NCI-H1092 (cell line): Measurements from ENCODE around the gene GCNT1.
"Not testable (repeated sequence)": the region's sequence is repeated elsewhere in the genome, so short reads cannot be mapped to it uniquely, and the experiment has no call there.

Experiments used
- DNase-seq: peaks from one replicate; lab custom pipeline; 2025; lab: John Stamatoyannopoulos, UW

The GCNT1 gene

DNA sequence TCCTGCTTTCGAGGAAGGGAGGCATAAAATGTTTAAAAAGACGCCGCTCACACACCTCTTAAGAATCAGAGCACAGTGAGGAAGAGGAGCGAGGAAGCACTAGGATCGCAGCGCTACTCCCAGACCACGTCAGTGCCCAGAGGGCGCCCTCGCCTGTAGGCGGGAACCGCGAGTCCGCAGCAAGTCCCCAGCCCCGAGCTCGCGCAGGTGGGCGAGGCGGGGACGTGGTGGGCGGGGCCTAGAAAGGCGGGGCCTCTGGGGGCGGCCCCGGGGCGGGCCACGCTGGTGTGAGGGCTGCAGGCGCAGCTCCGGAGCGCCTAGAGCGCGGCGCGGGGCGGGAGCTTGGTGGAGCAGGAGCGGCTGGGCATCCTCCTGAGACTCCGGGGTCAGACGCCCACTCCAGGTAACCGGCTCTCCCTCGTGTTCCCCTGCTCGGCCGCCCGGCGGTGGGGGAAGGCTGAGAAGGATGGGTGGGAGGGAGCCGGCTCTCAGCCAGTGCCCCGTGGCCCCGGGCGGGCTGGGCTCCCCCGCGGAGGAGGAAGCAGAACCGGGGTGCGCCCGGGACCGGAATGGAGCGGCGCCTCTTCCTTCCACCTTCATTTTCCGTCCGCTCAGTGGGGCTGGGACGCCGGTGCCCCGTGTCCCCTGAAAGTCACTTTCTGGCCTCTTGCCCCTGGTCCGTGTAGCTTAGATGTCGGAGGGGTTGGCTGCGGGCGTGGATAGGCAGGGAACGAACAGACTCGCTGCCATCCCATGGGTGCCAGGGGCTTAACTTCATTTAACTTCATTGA is at the start of gene GCNT1:
GCNT1 (plus strand) TSS at position 280 of the 791 bp plus-strand sequence. CDS start 43,200 bp downstream, outside the sequence.
- DNase-seq = peak; percentile 92

DNA sequence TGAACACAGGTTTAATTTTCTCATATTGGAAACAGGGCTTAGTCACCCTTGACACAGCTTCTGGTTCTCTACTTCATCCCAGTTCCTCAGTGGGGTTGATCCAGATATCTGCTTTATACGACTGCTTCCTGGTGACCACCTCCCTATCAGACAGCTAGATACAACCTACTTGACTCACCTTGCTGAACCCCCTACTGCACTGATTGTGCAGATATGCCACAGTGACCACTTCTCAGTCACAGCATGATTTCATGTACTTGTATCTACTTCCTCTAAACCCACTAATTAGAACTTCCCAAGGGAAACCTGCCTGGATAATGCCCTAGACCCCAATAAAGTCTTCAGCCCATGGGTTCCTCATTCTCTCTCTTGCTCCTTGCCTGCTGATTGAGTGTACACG is 46.3 kb upstream of the GCNT1 start:
- DNase-seq = no peak

- DNase-seq = no peak
These were observed 45.3 kb upstream of the GCNT1 start for GRCh38 chr9:76413658-76414057.

DNA sequence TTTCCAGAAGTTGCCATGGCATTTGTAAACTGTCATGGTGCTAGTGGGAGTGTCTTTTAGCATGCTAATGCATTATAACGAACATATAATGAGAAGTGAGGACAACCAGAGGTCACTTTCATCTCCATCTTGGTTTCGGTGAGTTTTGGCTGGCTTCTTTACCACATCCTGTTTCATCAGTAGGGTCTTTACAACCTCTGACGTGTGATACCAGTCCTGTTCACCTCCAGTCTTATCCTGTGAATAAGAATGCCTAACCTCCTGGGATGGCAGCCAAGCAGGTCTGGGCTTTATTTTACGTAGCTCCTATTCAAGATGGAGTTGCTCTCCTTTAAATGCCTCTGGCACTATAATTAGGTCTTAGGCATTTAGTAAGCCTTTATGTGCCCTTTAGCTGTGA is 44.3 kb upstream of the GCNT1 start:
- DNase-seq = no peak

DNA sequence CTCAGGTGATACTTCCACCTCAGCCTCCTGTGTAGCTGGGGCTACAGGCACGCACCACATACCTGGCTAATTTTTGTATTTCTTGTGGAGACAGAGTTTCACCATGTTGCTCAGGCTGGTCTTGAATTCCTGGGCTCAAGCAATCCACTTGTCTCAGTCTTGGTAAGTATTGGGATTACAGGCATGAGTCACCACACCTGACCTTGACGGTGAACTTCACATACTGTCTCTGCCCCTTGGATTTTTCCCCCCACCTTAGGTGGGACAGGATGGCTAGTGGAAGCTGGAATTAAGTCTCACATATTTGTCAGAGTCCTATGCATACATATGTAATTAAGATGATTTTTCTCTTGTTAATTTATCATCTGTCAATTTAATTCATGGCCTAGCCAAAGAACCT is 43.8 kb upstream of the GCNT1 start:
- DNase-seq = no peak

DNA sequence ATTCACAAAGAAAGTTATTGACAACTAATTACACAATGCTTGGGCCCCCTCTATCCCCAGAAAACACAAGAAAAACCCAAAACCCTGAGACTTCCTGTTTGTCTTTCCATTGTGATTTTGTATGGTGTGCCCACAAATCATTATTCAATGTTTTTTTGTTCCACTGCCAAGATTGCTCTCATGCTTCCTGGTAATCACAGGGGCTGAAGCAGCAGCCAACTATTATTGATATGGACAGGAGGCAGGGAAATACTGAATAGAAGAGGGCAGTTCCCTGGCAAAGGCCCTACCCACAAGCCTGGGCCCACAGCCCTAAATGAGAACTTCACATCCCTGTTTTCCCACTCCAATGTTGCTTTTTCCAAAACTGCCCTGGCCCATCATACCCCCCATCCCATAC is 43.3 kb upstream of the GCNT1 start:
- peak; percentile 88 for DNase-seq

- DNase-seq = no peak
These were observed 41.6 kb upstream of the GCNT1 start for GRCh38 chr9:76417394-76417793.

DNA sequence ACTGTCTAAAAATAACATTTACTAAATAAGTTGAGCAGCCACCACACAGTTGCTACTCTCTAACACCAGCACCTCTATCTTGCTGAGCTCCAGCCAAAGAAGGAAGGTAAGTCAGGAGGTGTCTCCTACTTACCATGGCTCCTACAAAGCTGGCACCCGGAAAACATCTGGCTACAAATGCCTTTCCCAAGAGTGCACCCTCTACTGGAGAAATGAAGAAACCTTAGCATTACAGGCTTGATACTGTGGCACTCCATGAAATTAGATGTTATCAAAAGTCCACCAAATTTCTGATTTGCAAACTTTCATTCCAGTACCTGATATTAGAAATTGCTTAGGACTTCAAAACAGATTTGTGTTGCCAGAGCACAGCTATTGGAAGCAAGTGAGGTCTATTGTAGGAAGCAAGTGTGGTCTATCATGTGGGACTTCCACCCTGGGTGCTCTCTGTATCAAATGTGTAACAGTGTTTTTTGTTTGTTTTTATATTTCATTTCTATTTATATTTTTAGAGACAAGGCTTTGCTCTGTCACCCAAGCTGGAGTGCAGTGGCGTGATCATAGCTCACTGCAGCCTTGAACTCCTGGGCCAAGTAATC is 39.1 kb upstream of the GCNT1 start:
- DNase-seq = no peak

DNA sequence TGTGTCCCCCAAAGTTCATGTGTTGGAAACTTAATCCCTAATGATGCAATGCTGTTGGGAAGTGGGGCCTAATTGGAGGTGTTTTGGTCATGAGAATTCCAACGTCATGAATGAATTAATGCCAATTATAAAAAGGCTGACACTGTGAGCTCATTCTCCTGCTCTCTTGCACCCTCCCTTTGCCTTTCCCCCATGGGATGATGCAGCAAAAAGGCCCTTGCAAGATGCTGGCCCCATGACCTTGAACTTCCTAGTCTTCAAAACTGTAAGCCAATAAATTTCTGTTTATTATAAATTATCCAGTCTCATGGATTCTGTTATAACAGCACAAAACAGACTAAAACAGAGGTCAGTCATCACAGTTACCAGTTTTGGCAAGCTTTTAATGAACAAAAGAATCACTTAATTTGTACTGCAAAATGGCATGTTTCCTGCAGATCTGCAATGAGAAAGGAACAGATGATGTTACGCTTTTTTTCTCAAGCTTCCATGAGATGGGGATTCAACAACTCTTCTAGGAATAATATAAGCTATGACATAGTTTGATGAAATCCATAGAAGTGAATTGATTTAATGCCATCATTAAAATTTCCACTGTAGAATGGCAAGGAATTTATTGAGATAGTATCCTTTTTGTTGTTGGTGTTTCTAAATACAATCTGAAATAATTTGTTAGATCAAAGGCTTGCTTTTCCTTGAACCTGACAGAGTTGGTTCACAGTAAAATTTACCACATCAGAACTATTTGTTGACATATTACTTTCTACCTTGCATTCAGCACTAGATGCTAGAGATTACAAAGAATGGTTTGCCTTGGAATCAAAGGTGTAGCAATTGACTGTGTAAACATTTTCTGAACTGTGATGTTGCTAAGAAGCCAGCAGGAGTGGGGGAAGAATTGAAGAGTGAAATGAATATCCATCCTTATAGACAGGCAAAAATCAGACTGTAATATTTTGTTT is 35.5 kb upstream of the GCNT1 start:
- DNase-seq = no peak

GRCh38 chr9:76424491-76424890 is 34.5 kb upstream of the GCNT1 start:
- no peak for DNase-seq

GRCh38 chr9:76425677-76426453 is 33.1 kb upstream of the GCNT1 start:
- no peak for DNase-seq

DNA sequence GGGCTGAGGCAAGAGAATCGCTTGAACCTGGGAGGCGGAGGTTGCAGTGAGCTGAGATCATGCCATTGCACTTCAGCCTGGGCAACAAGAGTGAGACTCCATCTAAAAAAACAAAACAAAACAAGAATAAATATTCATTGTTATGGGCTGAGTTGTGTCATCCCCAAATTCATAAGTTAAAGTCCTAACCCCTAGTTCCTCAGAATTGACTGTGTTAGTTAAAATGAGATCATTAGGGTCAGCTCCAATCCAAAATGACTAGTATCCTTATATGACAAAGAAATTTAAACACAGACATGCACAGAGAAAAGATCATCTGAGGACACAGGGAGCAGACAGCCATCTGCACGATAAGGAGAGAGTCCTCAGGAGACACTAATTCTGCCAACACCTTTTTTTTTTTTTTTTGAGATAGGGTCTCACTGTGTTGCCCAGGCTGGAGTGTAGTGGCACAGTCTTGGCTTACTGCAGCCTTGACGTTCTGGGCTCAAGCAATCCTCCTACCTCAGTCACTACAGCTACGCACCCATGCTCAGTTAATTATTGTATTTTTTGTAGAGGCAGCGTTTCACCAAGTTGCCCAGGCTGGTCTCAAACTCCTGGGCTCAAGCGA is 32.1 kb upstream of the GCNT1 start:
- DNase-seq = no peak

- DNase-seq = no peak
These were observed 27.4 kb upstream of the GCNT1 start for GRCh38 chr9:76431601-76432000.

DNA sequence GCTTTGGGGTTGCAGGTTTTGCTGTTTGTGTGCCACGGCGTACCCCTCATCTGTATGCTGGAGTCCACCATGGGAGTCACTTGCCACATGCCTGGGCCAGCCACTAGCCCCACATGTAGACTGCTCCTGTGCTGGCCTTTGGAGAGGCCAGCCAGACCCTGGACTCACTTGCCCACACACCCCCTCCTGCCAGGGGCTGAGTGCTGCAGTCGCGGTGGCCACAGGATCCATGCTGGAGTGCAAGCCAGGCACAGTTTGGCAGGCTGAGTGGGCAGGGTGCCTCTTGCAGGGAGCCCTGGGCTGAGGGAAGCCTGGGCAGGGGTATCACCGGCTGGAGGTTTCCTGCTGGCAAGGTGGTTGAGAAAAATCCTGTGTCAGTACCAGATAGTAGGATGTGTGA is 25.6 kb upstream of the GCNT1 start:
- no peak for DNase-seq

DNA sequence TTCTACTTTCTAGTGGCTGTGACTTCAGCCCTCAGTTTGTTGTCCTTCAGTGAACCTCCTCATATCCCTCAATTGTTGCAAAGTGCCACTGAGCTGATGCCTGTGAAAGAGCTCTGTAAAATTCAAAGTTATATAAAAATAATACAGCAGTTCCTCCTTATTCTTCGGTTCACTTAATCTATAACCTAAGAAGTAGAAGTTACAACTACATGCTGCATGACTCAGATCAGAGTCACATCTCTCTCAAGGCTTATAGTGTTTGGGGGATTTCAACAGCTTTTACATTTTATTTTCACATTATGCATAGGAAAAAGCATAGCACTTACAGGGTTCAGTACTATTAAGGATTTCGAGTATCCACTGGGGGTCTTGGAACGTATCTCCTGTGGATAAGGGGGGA is 25.1 kb upstream of the GCNT1 start:
- no peak for DNase-seq

DNA sequence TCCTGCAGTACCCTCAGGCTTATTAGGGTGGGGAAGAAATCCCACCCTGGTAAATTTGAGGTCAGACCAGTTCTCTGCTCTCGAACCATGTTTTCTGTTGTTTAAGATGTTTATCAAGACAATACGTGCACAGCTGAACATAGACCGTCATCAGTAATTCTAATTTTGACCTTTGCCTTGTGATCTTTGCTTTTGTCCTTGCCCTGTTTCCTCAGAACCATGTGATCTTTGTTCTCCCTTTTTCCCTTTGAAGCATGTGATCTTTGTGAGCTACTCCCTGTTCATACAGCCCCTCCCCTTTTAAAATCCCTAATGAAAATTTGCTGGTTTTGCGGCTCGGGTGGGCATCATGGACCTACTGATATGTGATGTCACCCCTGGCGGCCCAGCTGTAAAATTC is 24.1 kb upstream of the GCNT1 start:
- not testable (repeated sequence) for DNase-seq

- not testable (repeated sequence) for DNase-seq
These were observed 21.8 kb upstream of the GCNT1 start for GRCh38 chr9:76437017-76437699.

GRCh38 chr9:76438841-76439588 is 20.0 kb upstream of the GCNT1 start:
- no peak for DNase-seq

DNA sequence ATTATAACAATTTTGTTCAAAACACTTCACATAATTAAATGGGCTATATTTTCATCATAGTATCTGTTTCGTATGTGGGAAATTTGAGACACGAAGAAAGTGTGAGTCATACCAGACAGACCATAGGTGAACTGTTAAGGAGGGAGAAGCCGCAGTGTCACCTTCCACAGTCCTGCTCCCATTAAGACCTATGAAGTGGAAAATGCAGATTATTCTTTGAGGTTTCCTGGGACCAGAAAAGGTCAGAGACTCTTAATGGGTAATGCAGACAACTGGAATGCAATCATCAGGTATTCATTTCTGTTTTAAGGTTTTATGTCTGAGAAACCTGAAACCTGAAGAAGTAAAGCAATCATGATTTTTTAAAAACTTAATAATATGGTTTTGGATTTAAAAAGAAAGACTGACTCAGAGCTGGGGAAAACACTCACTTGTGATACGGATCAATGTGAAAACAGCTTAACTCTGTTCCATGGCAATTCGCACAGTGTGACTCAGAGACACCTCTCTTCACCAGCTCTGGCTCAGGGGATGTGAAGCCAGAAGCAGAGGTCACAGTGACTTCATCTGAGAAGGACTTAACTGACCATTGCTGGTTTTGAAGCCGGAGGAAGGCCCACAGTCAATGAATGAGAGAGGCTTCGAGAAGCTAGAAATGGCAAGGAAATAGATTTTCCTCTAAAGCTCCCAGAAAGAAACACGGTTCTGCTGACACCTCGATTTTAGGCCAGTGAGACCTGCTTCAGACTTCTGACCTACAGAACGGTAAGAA is 17.2 kb upstream of the GCNT1 start:
- no peak for DNase-seq
